GM20431 (cell line): ENCODE data around the gene NCOA6.
"Not testable (repeated sequence)": the region's sequence is repeated elsewhere in the genome, so short reads cannot be mapped to it uniquely, and the experiment has no call there.

Experiments
- in situ Hi-C: fragments of 300-500 bp; cut with MseI, MboI; formaldehyde crosslinking; loops from one replicate; pipeline ENCODE4 v1.15.0; 2020; ENCODE audit warnings: low sequenced_read_pairs; ENCODE audit not compliant: unreplicated experiment

The NCOA6 gene

GRCh38 chr20:34842143-34842542 lies 16.7 kb upstream of the NCOA6 start:
- in situ Hi-C loops, result no loop called here

DNA sequence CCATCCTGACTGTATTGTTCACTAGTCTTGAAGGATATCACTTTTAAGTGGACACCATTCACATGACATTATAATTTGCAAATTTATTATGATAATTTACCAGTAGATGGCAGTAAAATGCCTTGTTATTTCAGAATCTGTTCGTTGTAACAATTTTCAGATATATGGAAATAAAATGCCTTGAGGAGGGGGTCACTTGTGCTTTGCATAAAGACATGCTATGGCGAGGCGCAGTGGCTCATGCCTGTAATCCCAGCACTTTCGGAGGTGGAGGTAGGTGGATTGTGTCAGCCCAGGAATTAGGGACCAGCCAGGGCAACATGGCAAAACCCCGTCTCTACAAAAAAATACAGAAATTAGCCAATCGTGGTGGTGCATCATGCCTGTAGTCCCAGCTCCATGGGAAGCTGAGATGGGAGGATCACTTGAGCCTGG lies 9.0 kb upstream of the NCOA6 start:
- in situ Hi-C loops, result no loop called here

DNA sequence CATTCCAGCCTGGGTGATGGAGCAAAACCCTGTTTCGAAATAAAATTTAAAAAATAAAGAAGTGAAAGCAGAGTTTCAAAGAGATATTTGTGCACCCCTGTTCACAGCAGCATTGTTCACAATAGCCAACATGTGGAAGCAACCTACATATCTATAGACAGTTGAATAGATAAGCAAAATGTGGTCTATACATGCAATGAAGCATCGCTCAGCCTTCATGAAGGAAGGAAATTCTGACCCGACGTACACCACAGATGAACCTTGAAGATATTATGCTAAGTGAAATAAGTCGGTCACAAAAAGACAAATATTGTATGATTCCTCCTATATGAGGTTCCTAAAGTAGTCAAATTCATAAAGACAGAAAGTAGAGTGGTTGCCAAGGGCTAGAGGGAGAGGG lies 6.5 kb upstream of the NCOA6 start:
- in situ Hi-C loops, result no loop called here

DNA sequence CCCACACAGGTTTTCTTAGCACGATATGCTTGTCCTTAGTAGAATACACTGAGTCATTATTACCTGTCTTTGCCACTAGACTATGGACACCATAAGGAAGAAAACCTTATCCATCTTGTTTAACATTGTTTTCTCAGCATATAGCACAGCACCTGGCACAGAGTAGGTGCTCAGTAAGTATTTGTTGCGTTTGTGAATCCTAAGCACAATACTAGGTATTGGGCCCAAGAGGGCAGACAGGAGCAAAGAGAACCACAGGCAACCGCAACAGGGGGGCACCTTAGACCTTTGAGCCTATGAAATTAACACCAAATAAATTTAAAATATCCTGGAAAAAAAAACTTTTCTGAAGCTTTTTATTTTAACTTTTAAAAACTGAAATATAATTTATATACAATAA lies 3.7 kb upstream of the NCOA6 start:
- in situ Hi-C loops, result no loop called here

GRCh38 chr20:34824806-34825529 lies 483 bp downstream of the NCOA6 start:
- in situ Hi-C loops, result no loop called here

DNA sequence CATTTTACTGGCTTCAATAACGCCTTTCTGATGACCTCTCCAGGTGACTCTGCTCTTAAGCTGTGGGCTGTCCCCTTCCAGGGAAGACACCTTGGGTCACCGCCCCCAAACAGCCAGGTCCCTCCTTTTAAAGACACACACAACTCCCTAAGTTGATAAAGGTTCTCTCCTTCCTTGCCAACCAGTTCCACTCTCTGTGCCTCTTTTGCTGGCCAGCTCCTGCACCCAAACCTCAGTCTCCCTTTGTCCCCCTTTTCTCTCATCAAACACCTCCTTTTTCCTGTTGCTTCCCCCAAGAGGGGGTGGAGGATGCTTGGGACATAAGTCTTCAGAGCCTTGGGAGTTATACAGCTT lies 1.0 kb downstream of the NCOA6 start:
- in situ Hi-C loops, result no loop called here

GRCh38 chr20:34824026-34824425 lies 1.4 kb downstream of the NCOA6 start:
- in situ Hi-C loops, result no loop called here

- in situ Hi-C loops, result no loop called here
Measured at GRCh38 chr20:34820805-34821578, 4.5 kb downstream of the NCOA6 start.

GRCh38 chr20:34817801-34818200 lies 7.7 kb downstream of the NCOA6 start:
- in situ Hi-C loops, result no loop called here

- in situ Hi-C loops, result no loop called here
Measured at GRCh38 chr20:34817072-34817471, 8.4 kb downstream of the NCOA6 start.

DNA sequence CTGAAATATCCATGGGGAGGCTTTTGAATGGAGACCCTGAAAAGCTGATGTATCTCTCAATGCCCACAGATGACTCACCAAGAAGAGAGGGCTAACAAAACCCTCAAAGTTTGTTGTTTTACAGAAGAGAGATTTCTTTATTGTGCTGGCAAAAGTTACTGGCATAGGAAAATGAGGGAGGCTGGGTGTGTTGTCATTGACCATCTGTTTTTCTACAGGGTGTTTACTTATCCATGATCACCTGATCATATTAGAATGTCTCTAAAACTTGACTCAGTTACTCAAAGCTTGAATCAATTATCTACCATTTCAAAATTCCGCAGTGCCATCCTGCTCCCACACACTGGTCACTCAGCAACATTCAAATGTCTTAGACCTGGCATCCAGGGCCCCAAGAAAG lies 9.8 kb downstream of the NCOA6 start:
- in situ Hi-C loops, result no loop called here

- in situ Hi-C loops, result no loop called here
Measured at GRCh38 chr20:34808583-34808982, 16.9 kb downstream of the NCOA6 start.

GRCh38 chr20:34807944-34808465 lies 17.4 kb downstream of the NCOA6 start:
- in situ Hi-C loops, result not testable (repeated sequence)

DNA sequence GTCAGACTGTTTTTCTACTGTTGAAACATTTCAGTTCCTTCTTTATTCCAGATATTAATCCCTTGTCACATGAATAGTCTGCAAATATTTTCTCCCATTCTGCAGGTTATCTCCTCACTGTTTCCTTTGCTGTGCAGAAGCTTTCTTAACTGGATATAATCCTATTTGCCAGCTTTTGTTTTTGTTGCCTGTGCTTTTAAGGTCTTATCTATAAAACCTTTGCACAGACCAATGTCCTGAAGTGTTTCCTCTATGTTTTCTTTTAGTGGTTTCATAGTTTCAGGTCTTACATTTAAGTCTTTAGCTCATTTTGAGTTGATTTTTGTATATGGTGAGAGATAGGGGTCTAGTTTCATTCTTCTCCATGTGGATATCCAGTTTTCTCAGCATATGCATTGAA lies 19.2 kb downstream of the NCOA6 start:
- in situ Hi-C loops, result no loop called here

DNA sequence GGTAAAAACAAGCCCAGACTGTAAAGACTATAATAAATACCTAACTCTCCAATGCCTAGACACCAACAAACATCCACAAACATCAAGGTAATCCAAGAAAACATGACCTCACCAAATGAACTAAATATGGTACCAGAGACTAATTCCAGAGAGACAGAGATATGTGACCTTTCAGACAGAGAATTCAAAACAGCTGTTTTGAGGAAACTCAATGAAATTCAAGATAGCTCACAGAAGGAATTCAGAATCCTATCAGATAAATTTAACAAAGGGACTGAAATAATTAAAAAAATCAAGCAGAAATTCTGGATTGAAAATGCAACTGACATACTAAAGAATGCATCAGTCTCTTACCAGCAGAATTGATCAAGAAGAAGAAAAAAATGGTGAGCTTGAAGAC lies 26.6 kb downstream of the NCOA6 start:
- in situ Hi-C loops, result no loop called here

DNA sequence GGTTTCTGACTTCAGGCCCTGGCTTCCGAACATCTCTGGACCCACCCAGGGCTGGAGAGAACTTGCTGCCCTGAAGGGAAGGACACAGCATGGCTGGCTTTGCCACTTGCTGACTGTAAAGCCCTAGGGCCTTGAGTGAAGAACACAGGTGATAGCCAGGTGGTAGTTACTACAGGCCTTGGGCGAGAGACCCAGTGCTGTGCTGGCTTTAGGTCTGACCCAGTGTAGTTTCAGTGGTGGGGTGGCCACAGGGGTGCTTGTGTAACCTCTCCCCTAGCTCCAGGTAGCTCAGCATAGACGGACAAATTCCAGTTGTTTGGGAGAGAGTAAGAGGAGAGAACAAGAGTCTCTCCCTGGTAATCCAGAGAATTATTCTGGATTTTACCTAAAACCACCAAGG lies 27.1 kb downstream of the NCOA6 start:
- in situ Hi-C loops, result no loop called here

DNA sequence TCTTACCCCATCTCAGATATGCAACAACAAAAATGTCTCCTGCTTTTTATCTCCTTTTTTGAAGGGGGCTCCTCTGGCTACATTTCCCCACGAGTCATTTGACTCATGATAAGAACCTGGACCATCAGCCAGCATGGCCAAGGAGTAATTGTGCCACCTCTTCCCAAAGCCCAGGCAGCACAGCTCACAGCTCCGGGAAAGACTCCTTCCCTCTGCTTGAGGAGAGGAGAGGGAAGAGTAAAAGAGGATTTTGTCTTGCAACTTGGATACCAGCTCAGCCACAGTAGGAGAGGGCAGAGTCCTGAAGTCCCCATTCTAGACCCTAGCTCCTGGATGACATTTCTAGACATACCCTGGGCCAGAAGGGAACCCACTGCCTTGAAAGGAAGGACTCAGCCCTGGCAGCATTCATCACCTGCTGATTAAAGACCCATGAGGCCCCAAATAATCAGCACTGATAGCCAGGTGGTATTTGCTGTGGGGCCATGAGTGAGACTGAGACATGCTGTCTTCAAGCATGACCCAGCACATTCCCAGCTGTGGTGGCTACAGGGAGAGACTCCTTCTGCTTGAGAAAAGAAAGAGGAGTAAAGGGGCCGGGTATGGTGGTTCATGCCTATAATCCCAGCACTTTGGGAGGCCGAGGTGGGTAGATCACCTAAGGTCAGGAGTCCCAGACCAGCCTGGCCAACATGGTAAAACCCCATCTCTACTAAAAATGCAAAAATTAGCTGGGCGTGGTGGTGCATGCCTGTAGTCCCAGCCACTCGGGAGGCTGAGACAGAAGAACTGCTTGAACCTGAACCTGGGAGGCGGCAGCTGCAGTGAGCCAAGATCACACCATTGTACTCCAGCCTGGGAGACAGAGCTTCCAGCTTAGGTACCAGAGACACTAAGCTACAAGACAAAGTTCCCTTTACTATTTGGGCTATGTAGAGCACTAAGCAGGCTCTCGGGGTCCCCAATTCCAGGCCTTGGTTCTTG lies 28.1 kb downstream of the NCOA6 start:
- in situ Hi-C loops, result no loop called here

GRCh38 chr20:34794006-34794585 lies 31.4 kb downstream of the NCOA6 start:
- in situ Hi-C loops, result no loop called here

GRCh38 chr20:34792687-34793363 lies 32.6 kb downstream of the NCOA6 start:
- in situ Hi-C loops, result no loop called here
